ENCODE data around the gene PHRF1.

PHRF1 gene

DNA sequence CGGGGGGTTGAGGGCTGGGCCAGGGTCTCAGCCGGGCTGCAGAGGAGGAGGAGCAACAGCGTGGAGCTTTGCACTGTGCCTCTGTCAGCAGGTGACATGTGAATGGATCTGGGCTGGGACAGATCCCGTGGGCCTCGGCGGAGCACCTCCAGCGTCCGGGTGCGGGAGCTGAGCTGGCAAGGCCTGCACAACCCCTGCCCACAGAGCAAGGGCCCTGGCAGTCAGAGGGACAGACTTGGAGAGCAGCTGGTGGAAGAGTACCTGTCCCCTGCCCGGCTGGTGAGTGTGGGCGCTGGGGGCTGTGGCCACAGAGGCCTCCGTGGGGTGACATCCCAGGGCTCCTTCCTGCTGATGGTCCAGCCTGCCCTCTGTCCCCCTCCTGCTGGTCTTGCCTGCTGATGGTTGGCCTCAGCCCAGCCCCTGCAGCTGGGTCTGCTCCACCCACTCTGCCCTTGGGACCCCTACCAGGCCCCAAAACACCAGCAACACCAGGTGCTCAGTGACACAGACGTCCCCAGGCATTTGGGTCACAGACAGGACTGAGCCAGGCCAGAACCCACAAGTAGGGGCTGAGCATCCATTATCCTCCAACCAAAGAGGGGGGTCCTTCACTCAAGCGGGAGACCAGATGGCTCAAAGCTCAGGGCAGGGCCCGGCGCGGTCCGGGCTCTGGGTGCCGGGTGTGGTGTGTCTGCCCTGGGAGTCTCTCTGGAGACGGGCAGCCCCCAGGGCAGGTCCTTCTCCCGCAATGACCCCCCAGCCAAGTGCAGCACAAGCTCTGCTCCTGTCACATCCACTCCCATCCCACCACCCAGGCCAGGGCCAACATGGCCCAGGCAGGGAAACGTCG is 35.5 kb upstream of the PHRF1 start:
- TF ChIP-seq, protein P1, sequence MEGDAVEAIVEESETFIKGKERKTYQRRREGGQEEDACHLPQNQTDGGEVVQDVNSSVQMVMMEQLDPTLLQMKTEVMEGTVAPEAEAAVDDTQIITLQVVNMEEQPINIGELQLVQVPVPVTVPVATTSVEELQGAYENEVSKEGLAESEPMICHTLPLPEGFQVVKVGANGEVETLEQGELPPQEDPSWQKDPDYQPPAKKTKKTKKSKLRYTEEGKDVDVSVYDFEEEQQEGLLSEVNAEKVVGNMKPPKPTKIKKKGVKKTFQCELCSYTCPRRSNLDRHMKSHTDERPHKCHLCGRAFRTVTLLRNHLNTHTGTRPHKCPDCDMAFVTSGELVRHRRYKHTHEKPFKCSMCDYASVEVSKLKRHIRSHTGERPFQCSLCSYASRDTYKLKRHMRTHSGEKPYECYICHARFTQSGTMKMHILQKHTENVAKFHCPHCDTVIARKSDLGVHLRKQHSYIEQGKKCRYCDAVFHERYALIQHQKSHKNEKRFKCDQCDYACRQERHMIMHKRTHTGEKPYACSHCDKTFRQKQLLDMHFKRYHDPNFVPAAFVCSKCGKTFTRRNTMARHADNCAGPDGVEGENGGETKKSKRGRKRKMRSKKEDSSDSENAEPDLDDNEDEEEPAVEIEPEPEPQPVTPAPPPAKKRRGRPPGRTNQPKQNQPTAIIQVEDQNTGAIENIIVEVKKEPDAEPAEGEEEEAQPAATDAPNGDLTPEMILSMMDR (conservative IDR thresholded peaks at IDR 0.05; ENCODE audit: low read length): no peak
- DNase-seq (ENCODE audit: low read depth): no peak
- no peak overlapping the region for H3K4me3 ChIP-seq (ENCODE audit: low read length)

DNA sequence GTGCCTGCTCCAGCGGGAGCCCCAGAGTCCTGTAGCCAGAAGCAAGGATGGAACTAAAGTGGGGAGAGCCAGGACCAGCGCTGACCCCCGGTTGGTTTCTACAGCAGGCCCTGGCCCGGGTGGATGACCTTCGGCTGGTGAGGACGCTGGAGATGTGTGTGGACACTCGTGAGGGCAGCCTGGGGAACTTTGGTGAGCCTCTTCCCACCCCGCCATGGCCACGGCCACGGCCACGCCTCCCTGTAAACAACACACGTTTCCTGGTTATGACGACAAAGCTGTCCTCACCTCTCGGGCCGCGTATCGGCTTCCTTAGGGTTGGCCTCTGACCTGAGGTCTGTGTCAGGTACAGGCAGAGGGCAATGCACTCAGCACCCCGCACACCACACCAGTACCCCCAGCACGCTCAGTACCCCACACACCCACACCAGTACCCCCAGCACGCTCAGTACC is 34.8 kb upstream of the PHRF1 start:
- H3K4me3 ChIP-seq (ENCODE audit: low read length): no peak overlapping the region
- no peak for DNase-seq (ENCODE audit: low read depth)
- TF ChIP-seq, protein P1 (conservative IDR thresholded peaks at IDR 0.05; ENCODE audit: low read length): no peak

DNA sequence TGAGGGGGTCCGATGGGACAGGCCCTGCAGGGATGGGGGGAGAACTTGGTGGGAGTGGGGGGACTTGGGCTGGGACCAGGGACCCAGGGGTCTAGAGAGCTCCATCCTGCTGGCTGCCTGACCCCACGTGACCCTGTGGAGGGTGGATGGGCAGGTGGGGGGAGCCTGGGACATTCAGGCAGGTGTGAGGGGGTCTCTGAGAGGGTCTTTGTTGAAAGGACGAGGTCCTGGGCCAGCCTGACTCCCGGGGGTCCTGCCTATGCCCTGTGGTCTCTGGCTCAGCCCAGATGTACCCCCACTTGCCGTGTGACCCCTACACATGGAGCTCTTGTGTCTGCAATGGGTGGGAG is 31.5 kb upstream of the PHRF1 start:
- no peak for DNase-seq (ENCODE audit: low read depth)
- TF ChIP-seq, protein P1 (conservative IDR thresholded peaks at IDR 0.05; ENCODE audit: low read length): no peak
- no peak overlapping the region for H3K4me3 ChIP-seq (ENCODE audit: low read length)

DNA sequence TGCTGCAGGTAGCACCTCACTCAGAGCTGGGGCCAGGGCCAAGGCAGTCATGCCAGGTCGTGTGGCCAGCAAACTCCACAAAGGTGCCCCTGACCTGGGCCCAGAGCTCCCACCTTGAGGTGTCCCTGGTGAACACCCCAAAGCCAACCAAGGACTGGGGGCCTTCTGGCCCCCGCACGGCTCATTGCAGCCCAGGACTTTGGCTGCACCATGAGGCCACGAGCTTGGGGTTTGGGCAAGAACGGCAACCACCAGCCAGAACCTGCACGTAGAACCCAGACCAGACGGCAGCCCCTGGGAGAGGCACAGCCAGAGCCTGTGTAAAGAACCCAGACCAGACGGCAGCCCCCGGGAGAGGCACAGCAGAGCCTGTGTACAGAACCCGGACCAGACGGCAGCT is 31.1 kb upstream of the PHRF1 start:
- TF ChIP-seq, protein P1 (conservative IDR thresholded peaks at IDR 0.05; ENCODE audit: low read length): no peak
- DNase-seq (ENCODE audit: low read depth): no peak
- no peak overlapping the region for H3K4me3 ChIP-seq (ENCODE audit: low read length)

DNA sequence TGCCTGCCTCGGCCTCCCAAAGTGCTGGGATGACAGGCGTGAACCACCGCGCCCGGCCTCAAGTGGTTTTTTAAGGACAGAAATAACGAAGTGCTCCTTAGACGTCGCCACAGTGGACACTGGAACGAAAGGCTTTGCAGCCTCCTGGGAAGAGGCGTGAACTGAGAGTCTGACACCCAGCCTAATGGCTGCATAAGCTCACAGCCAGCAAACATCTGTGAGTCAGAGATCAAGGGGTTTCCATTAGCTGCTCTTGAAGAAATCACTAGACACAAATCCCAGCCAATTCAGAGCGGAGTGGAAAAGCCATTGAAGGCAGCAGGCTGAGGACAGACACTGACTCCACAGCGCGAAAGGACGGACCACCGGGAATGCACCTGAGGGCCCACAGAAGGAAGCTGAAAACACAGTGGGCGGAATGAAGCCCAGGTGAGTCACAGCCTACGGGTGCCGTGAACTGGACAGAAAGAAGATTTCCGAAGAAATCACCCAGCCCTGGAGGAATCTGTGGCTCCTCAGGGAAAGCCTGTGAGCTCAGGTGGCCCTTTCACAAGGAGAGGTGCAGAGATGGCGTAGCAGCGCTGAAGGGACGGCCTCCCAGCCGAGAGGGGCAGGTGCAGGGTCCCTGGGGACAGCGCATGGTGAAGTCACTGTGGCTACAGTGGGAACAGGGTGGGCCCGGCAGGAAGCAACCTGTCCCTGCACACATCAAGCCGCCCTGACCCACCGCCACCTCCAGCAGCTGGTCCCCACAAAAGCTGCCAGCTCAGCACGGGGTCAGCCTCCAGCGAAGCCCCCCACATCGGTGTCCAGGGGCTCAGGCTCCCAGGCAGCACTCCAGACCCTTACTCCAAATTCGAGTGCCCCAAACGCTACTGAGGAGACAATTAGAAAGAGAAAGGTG is 27.3 kb upstream of the PHRF1 start:
- H3K4me3 ChIP-seq (ENCODE audit: low read length): no peak overlapping the region
- no peak for DNase-seq (ENCODE audit: low read depth)
- TF ChIP-seq, protein P1 (conservative IDR thresholded peaks at IDR 0.05; ENCODE audit: low read length): no peak

DNA sequence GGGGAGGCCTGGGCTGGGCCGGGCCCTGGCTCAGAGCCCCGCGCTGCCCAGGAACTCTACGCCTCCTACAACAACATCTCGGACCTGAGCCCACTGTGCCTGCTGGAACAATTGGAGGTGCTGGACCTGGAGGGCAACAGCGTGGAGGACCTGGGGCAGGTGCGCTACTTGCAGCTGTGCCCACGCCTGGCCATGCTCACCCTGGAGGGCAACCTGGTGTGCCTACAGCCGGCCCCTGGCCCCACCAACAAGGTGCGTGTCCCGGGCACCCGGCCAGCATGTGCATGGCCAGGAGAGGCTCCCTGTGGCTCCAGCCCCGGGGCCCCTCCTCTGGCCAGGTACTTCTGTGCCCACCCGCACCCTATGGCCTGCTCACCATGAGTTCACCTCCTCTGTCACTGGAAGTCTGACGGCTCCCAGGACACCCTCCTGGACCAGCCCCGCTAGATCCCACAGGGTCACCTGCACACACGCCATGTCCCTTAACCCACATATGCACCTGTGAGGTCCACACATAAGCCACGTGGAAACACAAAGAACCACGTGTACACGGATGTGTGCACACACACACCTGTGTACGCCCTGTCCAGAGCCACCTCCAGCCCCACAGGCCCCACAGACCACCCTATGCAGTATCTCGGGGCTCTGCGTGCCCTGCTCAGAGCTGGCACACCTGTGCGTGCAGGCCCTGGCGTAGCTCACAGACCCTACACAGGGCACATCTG is 26.1 kb upstream of the PHRF1 start:
- no peak for DNase-seq (ENCODE audit: low read depth)
- H3K4me3 ChIP-seq (ENCODE audit: low read length): no peak overlapping the region
- TF ChIP-seq, protein P1 (conservative IDR thresholded peaks at IDR 0.05; ENCODE audit: low read length): no peak
